K562 (cell line): ENCODE results near the gene CCDC82. TPM values are rescaled to one million over a fixed set of nuclear protein-coding genes. Genes with fewer than 3 reads are reported as not detected.

Experiments
- ATF7 ChIP-seq: fragments of 450-650 bp; IDR thresholded peaks from 2 replicates; pipeline ENCODE4 v1.7.1; 2014; ENCODE audit warnings: mild to moderate bottlenecking, moderate library complexity
- DPF2 ChIP-seq: fragments of 450-650 bp; IDR thresholded peaks from 2 replicates; pipeline ENCODE4 v1.6.1; 2016
- E2F1 ChIP-seq: sonication (generic); formaldehyde crosslinking; IDR thresholded peaks from 2 replicates; pipeline ENCODE4 v1.8.1; 2023; ENCODE audit warnings: mild to moderate bottlenecking, missing genetic modification reagents, moderate library complexity
- HMBOX1 ChIP-seq: sonication (generic); IDR thresholded peaks from 2 replicates; pipeline ENCODE4 v1.6.1; 2016
- KAT7 ChIP-seq: sonication (generic); formaldehyde crosslinking; IDR thresholded peaks from 2 replicates; pipeline ENCODE4 v1.8.0; 2022; ENCODE audit warnings: missing genetic modification reagents, mild to moderate bottlenecking, borderline replicate concordance
- KDM4B ChIP-seq, 2 experiments: fragments of 450-650 bp in 1 of 2; sonication (generic) in 1 of 2; IDR thresholded peaks; 2 replicates each; pipeline ENCODE4 v1.6.1; 2016 to 2017; ENCODE audit warnings: borderline replicate concordance in 2 of 2, antibody characterized with exemption in 1 of 2, low read depth in 1 of 2, mild to moderate bottlenecking in 1 of 2
- MAZ ChIP-seq, 2 experiments: fragments of 450-650 bp in 1 of 2; sonication (generic) in 1 of 2; formaldehyde crosslinking; IDR thresholded peaks in 1 of 2; conservative IDR thresholded peaks in 1 of 2; 2 replicates each; pipeline versions ENCODE4 v1.4.0 to v1.5.0; 2020; ENCODE audit warnings: mild to moderate bottlenecking in 1 of 2, missing genetic modification reagents in 1 of 2
- MTA2 ChIP-seq: fragments of 450-650 bp; IDR thresholded peaks from 2 replicates; pipeline ENCODE4 v1.6.1; 2016; ENCODE audit warnings: low read depth
- NKRF ChIP-seq: fragments of 450-650 bp; IDR thresholded peaks from 2 replicates; pipeline ENCODE4 v1.6.1; 2016; ENCODE audit warnings: borderline replicate concordance
- PCBP2 ChIP-seq: fragments of 200-400 bp; formaldehyde crosslinking; IDR thresholded peaks from 2 replicates; pipeline ENCODE4 v1.6.1; 2018; ENCODE audit warnings: low read length, low read depth, mild to moderate bottlenecking, moderate library complexity; ENCODE audit not compliant: poor library complexity, severe bottlenecking
- ZNF280A ChIP-seq: fragments of 450-650 bp; IDR thresholded peaks from 2 replicates; pipeline ENCODE4 v1.6.1; 2018; ENCODE audit warnings: mild to moderate bottlenecking, low read depth; ENCODE audit not compliant: partially characterized antibody
- ZNF311 ChIP-seq: fragments of 250-450 bp; sonication (Bioruptor Pico); IDR thresholded peaks from 2 replicates; pipeline ENCODE4 v1.4.0; 2020; ENCODE audit warnings: mild to moderate bottlenecking, moderate library complexity
- polyA plus RNA-seq, 8 experiments: library from polyadenylated mRNA; depleted of rRNA in 4 of 8; stranded (reverse) in 5 of 8; unstranded in 3 of 8; fragments of >200 nt; fragmentation: Nextera tagmentation in 2 of 8; fragmentation: Illumina TruSeq in 1 of 8; extraction: Ambion mirVana in 2 of 8; extraction: Trizol in 1 of 8; gene quantifications; 2 replicates each; pipeline versions ENCODE4 v1.2.1 to v1.2.3, GENCODE V29; 2011 to 2014; ENCODE audit warnings: inconsistent platforms in 1 of 8, missing spikeins in 1 of 8
- total RNA-seq, 7 experiments: library from RNA; depleted of rRNA in 6 of 7; stranded (reverse); fragments of >200 nt in 6 of 7; fragmentation: Illumina TruSeq in 2 of 7; extraction: Trizol in 2 of 7; gene quantifications; 2 replicates each; pipeline versions ENCODE4 v1.2.1 to v1.2.3, GENCODE V29; 2011 to 2021; ENCODE audit warnings: low replicate concordance in 1 of 7

CCDC82 gene
- total and polyA plus RNA-seq, 9 of the 15 experiments (the other 6 are each of a cell fraction or from before 2014, with no cell fraction given), result 12.5 to 51.3 (median 24.5) TPM

- TF ChIP-seq KAT7 (CRISPR knock-in tag) (peak; percentile 56; the same call in 1 of the 2 replicates), DPF2 (peak; percentile 79), HMBOX1 (peak; percentile 99), ZNF311 (CRISPR knock-in tag) (no peak), PCBP2 (no peak), E2F1 (CRISPR knock-in tag) (no peak), NKRF (no peak), KDM4B (IDR thresholded peaks at IDR 0.05; ENCODE audit: borderline replicate concordance in 2 of 2, low read depth in 1 of 2) (no peak), ATF7 (peak; percentile 65), MTA2 (0 out of 2 replicates have a peak, but pooled peaks have one; percentile 22), MAZ (CRISPR knock-in tag; conservative IDR thresholded peaks at IDR 0.05 in 1 of 2, IDR thresholded peaks at IDR 0.05 in 1 of 2) (no peak), ZNF280A (no peak)
Measured at GRCh38 chr11:96337541-96338431, 51.9 kb downstream of the CCDC82 start (continued).
